Stomach smooth muscle (tissue), 2 donors: ENCODE results near the gene KIF1A.

ENCODE experiments used
- H3K27ac ChIP-seq: one replicate; pipeline ENCODE4 v1.7.0; 2013; ENCODE audit warnings: mild to moderate bottlenecking, low read length, inconsistent platforms
- H3K27me3 ChIP-seq, 2 donors: one replicate each; pipeline ENCODE4 v1.7.0; 2013; ENCODE audit warnings: low read length in 2 of 2; ENCODE audit not compliant: insufficient read depth in 2 of 2, control insufficient read depth in 1 of 2
- H3K36me3 ChIP-seq, 2 donors: one replicate each; pipeline ENCODE4 v1.7.0; 2013; ENCODE audit warnings: low read length in 2 of 2; ENCODE audit not compliant: control insufficient read depth in 2 of 2, insufficient read depth in 2 of 2
- H3K4me1 ChIP-seq: one replicate; pipeline ENCODE4 v1.7.0; 2013; ENCODE audit warnings: low read length; ENCODE audit not compliant: control insufficient read depth, insufficient read depth
- H3K4me3 ChIP-seq, 2 donors: one replicate each; pipeline ENCODE4 v1.7.0; 2013; ENCODE audit warnings: low read length in 2 of 2
- H3K9ac ChIP-seq, 2 donors: one replicate each; pipeline ENCODE4 v1.7.0; 2013; ENCODE audit warnings: low read length in 2 of 2, mild to moderate bottlenecking in 1 of 2
- H3K9me3 ChIP-seq, 2 donors: one replicate each; pipeline ENCODE4 v1.7.0; 2013; ENCODE audit warnings: low read length in 2 of 2; ENCODE audit not compliant: control insufficient read depth in 2 of 2
- donor health status: healthy.
- donor health status: Pancreatic carcinoma.

The KIF1A gene

GRCh38 chr2:240736281-240737250, 83.5 kb downstream of the KIF1A start:
- H3K4me1 ChIP-seq, result no peaks in the 10 kb centered on the region
- H3K4me3 ChIP-seq, result no peak overlapping the region
- no peaks in the 10 kb centered on the region for H3K9me3 ChIP-seq
- no peaks in the 10 kb centered on the region for H3K36me3 ChIP-seq
- H3K27me3 ChIP-seq, result no peaks in the 10 kb centered on the region
- no peak overlapping the region for H3K9ac ChIP-seq
- no peak overlapping the region for H3K27ac ChIP-seq

GRCh38 chr2:240735476-240735875, 84.5 kb downstream of the KIF1A start:
- no peaks in the 10 kb centered on the region for H3K36me3 ChIP-seq
- no peak overlapping the region for H3K4me3 ChIP-seq
- H3K9me3 ChIP-seq, result no peaks in the 10 kb centered on the region
- H3K27ac ChIP-seq, result no peak overlapping the region
- H3K9ac ChIP-seq, result no peak overlapping the region
- H3K27me3 ChIP-seq, result peaks cover 6 to 8% of the 10 kb centered on the region in 2 donors
- H3K4me1 ChIP-seq, result peaks cover 3% of the 10 kb centered on the region

GRCh38 chr2:240734756-240735155, 85.3 kb downstream of the KIF1A start:
- H3K27me3 ChIP-seq, result peaks cover 9 to 10% of the 10 kb centered on the region in 2 donors
- H3K27ac ChIP-seq, result no peak overlapping the region
- H3K4me3 ChIP-seq, result no peak overlapping the region
- H3K4me1 ChIP-seq, result peaks cover 3% of the 10 kb centered on the region
- H3K9me3 ChIP-seq, result no peaks in the 10 kb centered on the region
- no peaks in the 10 kb centered on the region for H3K36me3 ChIP-seq
- H3K9ac ChIP-seq, result no peak overlapping the region

- H3K36me3 ChIP-seq, result no peaks in the 10 kb centered on the region
- peaks cover 3% of the 10 kb centered on the region for H3K4me1 ChIP-seq
- H3K4me3 ChIP-seq, result no peak overlapping the region
- no peak overlapping the region for H3K27ac ChIP-seq
- peaks cover 9 to 13% of the 10 kb centered on the region in 2 donors for H3K27me3 ChIP-seq
- no peak overlapping the region for H3K9ac ChIP-seq
- H3K9me3 ChIP-seq, result no peaks in the 10 kb centered on the region
These were observed 86.1 kb downstream of the KIF1A start for GRCh38 chr2:240733803-240734495.

GRCh38 chr2:240732911-240733622, 87.0 kb downstream of the KIF1A start:
- Histone ChIP-seq H3K9ac (no peak overlapping the region), H3K27me3 (peaks cover 9 to 14% of the 10 kb centered on the region in 2 donors), H3K4me3 (no peak overlapping the region), H3K4me1 (peaks cover 3% of the 10 kb centered on the region), H3K27ac (no peak overlapping the region), H3K9me3 (no peaks in the 10 kb centered on the region), H3K36me3 (no peaks in the 10 kb centered on the region)

- no peaks in the 10 kb centered on the region for H3K9me3 ChIP-seq
- H3K27ac ChIP-seq, result no peak overlapping the region
- H3K36me3 ChIP-seq, result no peaks in the 10 kb centered on the region
- peaks cover 3% of the 10 kb centered on the region for H3K4me1 ChIP-seq
- H3K9ac ChIP-seq, result no peak overlapping the region
- H3K4me3 ChIP-seq, result no peak overlapping the region
- H3K27me3 ChIP-seq, result peaks cover 9 to 14% of the 10 kb centered on the region in 2 donors
These were observed 87.8 kb downstream of the KIF1A start for GRCh38 chr2:240732184-240732583.

GRCh38 chr2:240731178-240731545, 88.9 kb downstream of the KIF1A start:
- Histone ChIP-seq H3K27ac (no peak overlapping the region), H3K36me3 (no peaks in the 10 kb centered on the region), H3K9me3 (no peaks in the 10 kb centered on the region), H3K9ac (no peak overlapping the region), H3K4me3 (no peak overlapping the region), H3K27me3 (peaks cover 9 to 14% of the 10 kb centered on the region in 2 donors), H3K4me1 (peaks cover 3% of the 10 kb centered on the region)

GRCh38 chr2:240730501-240731177, 89.4 kb downstream of the KIF1A start:
- Histone ChIP-seq H3K9ac (no peak overlapping the region), H3K27ac (no peak overlapping the region), H3K4me3 (no peak overlapping the region), H3K27me3 (peaks cover 9 to 14% of the 10 kb centered on the region in 2 donors), H3K4me1 (peaks cover 3% of the 10 kb centered on the region), H3K36me3 (no peaks in the 10 kb centered on the region), H3K9me3 (no peaks in the 10 kb centered on the region)

GRCh38 chr2:240728827-240729226, 91.2 kb downstream of the KIF1A start:
- no peaks in the 10 kb centered on the region for H3K36me3 ChIP-seq
- no peaks in the 10 kb centered on the region for H3K9me3 ChIP-seq
- H3K4me1 ChIP-seq, result peaks cover 3% of the 10 kb centered on the region
- peaks cover 9 to 14% of the 10 kb centered on the region in 2 donors for H3K27me3 ChIP-seq
- no peak overlapping the region for H3K27ac ChIP-seq
- no peak overlapping the region for H3K9ac ChIP-seq
- no peak overlapping the region for H3K4me3 ChIP-seq

- Histone ChIP-seq H3K27ac (no peak overlapping the region), H3K9ac (no peak overlapping the region), H3K36me3 (no peaks in the 10 kb centered on the region), H3K4me3 (no peak overlapping the region), H3K4me1 (peaks cover 3% of the 10 kb centered on the region), H3K9me3 (no peaks in the 10 kb centered on the region), H3K27me3 (peaks cover 9 to 14% of the 10 kb centered on the region in 2 donors)
These were observed 91.7 kb downstream of the KIF1A start for GRCh38 chr2:240728361-240728760.
